Measurements from ENCODE around the gene VARS1. TPM values are rescaled to one million over a fixed set of nuclear protein-coding genes. Genes with fewer than 3 reads are reported as not detected.

VARS1 gene
- total and polyA plus RNA-seq, 8 donors: 11.0 to 56.5 (median 25.9) TPM

- H3K27ac ChIP-seq: peak overlapping the region; percentile 78 to 90 (median 84)
- H3K4me1 ChIP-seq: peaks cover 24 to 39% (median 31%) of the 10 kb centered on the region in 4 donors
- H3K27me3 ChIP-seq: no peaks in the 10 kb centered on the region
- 91 to 96% (median 94%) methylated on average over 4 to 5 of the region's 5 CpGs for WGBS, 5 donors
- no peak overlapping the region for H3K4me3 ChIP-seq
- H3K9me3 ChIP-seq: no peaks in the 10 kb centered on the region
- peaks cover 43 to 55% (median 54%) of the 10 kb centered on the region in 4 donors for H3K36me3 ChIP-seq
- DNase-seq: no peak
- TF ChIP-seq CTCF (IDR thresholded peaks at IDR 0.05) (no peak), EP300 (IDR thresholded peaks at IDR 0.05) (no peak), POLR2AphosphoS5 (IDR thresholded peaks at IDR 0.05) (no peak), POLR2A (IDR thresholded peaks at IDR 0.05) (no peak)
- intact Hi-C loops (cut with DNase I; ENCODE audit: low total_unique reads): no loop called here
Measured at GRCh38 chr6:31778193-31778592, 17.4 kb downstream of the VARS1 start.

GRCh38 chr6:31777667-31778050 lies 17.9 kb downstream of the VARS1 start:
- peaks cover 37 to 49% (median 48%) of the 10 kb centered on the region in 4 donors for H3K36me3 ChIP-seq
- WGBS, 5 donors: 81 to 95% (median 91%) methylated on average over 5 of the region's 5 CpGs
- TF ChIP-seq EP300 (IDR thresholded peaks at IDR 0.05): no peak
- TF ChIP-seq POLR2AphosphoS5 (IDR thresholded peaks at IDR 0.05): no peak
- TF ChIP-seq CTCF (IDR thresholded peaks at IDR 0.05): no peak
- TF ChIP-seq POLR2A (IDR thresholded peaks at IDR 0.05): no peak
- H3K4me1 ChIP-seq: peaks cover 28 to 44% (median 35%) of the 10 kb centered on the region in 4 donors
- peak overlapping the region; percentile 78 to 90 (median 84) for H3K27ac ChIP-seq
- H3K9me3 ChIP-seq: no peaks in the 10 kb centered on the region
- intact Hi-C loops (cut with DNase I; ENCODE audit: low total_unique reads): no loop called here
- DNase-seq: no peak
- no peak overlapping the region for H3K4me3 ChIP-seq
- no peaks in the 10 kb centered on the region for H3K27me3 ChIP-seq

- intact Hi-C loops (cut with DNase I; ENCODE audit: low total_unique reads): no loop called here
- Histone ChIP-seq H3K36me3 (peaks cover 32 to 44% (median 43%) of the 10 kb centered on the region in 4 donors), H3K4me3 (peak within 1 kb of the TSS in 2 of 4 donors; percentile 1 to 24), H3K4me1 (peaks cover 28 to 44% (median 35%) of the 10 kb centered on the region in 4 donors), H3K27ac (peak within 1 kb of the TSS; percentile 78 to 90 (median 84)), H3K27me3 (no peaks in the 10 kb centered on the region), H3K9me3 (no peaks in the 10 kb centered on the region)
- TF ChIP-seq POLR2AphosphoS5 (IDR thresholded peaks at IDR 0.05): peak in 1 of 3 donors; percentile 83
- TF ChIP-seq EP300 (IDR thresholded peaks at IDR 0.05): no peak
- TF ChIP-seq POLR2A (IDR thresholded peaks at IDR 0.05): peak in 1 of 4 donors; percentile 34
- peak; percentile 89 to 94 for DNase-seq
- WGBS, 5 donors: 0 to 15% (median 11%) methylated on average over 3 to 15 of the region's 15 CpGs
Measured at GRCh38 chr6:31776989-31777666, 18.4 kb downstream of the VARS1 start, which contains the start of gene VWA7. TSS of gene VWA7 (minus strand) at chr6:31777328. CDS start at chr6:31776779, 549 bp downstream.

- Histone ChIP-seq H3K9me3 (no peaks in the 10 kb centered on the region), H3K36me3 (peaks cover 28 to 38% (median 37%) of the 10 kb centered on the region in 4 donors), H3K4me1 (peaks cover 28 to 44% (median 35%) of the 10 kb centered on the region in 4 donors), H3K27ac (peak overlapping the region; percentile 78 to 90 (median 84)), H3K4me3 (peak overlapping the region in 2 of 4 donors; percentile 1 to 24), H3K27me3 (no peaks in the 10 kb centered on the region)
- intact Hi-C loops (cut with DNase I; ENCODE audit: low total_unique reads): no loop called here
- no peak for DNase-seq
- 25 to 37% (median 33%) methylated on average over 14 of the region's 14 CpGs for WGBS, 5 donors
- TF ChIP-seq POLR2AphosphoS5 (IDR thresholded peaks at IDR 0.05) (no peak), POLR2A (IDR thresholded peaks at IDR 0.05) (no peak), EP300 (IDR thresholded peaks at IDR 0.05) (no peak), CTCF (IDR thresholded peaks at IDR 0.05) (no peak)
Measured at GRCh38 chr6:31776485-31776988, 19.0 kb downstream of the VARS1 start.
